K562 (cell line): ENCODE data around the gene A4GALT.

Experiments
- CTCF ChIP-seq, 3 experiments: IDR thresholded peaks in 2 of 3; conservative IDR thresholded peaks in 1 of 3; 2 replicates each; pipeline ENCODE4 v1.5.1; 2011 to 2012; ENCODE audit warnings: low read length in 3 of 3, mild to moderate bottlenecking in 3 of 3, control low read depth in 2 of 3, improper control_type of control experiment in 1 of 3, inconsistent platforms in 1 of 3, low read depth in 1 of 3, mixed read lengths in 1 of 3, moderate library complexity in 1 of 3; ENCODE audit not compliant: insufficient read depth in 2 of 3
- SP2 ChIP-seq: IDR thresholded peaks from 2 replicates; pipeline ENCODE4 v1.6.1; 2011; ENCODE audit warnings: mild to moderate bottlenecking, low read depth, low read length, moderate library complexity; ENCODE audit not compliant: poor library complexity, severe bottlenecking; ENCODE audit errors: extremely low read depth
- TCF7L2 ChIP-seq: fragments of 150-350 bp; IDR thresholded peaks from 2 replicates; pipeline ENCODE4 v1.6.1; 2016; ENCODE audit warnings: low read depth, mild to moderate bottlenecking, low read length, moderate library complexity

GRCh38 chr22:42714308-42714707 lies 6.4 kb downstream of the A4GALT start:
- no peak for TF ChIP-seq SP2
- no peak for TF ChIP-seq CTCF (IDR thresholded peaks at IDR 0.05 in 2 of 3, conservative IDR thresholded peaks at IDR 0.05 in 1 of 3; ENCODE audit: insufficient read depth in 2 of 3, low read depth in 1 of 3, low read length in 3 of 3)
- TF ChIP-seq TCF7L2, result no peak
